ENCODE results near the gene TCERG1L. TPM values are rescaled to one million over a fixed set of nuclear protein-coding genes. Genes with fewer than 3 reads are reported as not detected.
"Not testable (repeated sequence)": the region's sequence is repeated elsewhere in the genome, so short reads cannot be mapped to it uniquely, and the experiment has no call there.

TCERG1L gene
- total RNA-seq, 1 donor from 2014 or later = 0.05 TPM

DNA sequence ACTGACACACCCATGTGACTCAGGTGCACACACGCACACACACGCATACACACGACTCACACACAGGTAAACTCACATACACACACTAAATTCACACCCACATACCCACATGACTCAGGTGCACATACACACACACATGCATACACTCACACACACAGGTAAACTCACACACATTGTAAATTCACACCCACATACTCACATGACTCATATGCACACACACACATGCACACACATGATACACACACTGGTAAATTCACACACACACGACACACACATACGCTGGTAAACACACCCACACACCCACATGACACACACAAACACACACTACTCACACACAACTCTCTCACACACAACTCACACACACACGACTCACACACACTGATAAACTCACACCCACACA, 63.6 kb downstream of the TCERG1L start:
- H3K27me3 Mint-ChIP-seq (ENCODE audit: insufficient read depth) = peaks cover 2% of the 10 kb centered on the region
- DNase-seq (ENCODE audit: low spot score) = no peak
- intact Hi-C loops (cut with micrococcal nuclease) = no loop called here
- H3K36me3 Mint-ChIP-seq (ENCODE audit: low read depth) = no peaks in the 10 kb centered on the region
- no peaks in the 10 kb centered on the region for H3K4me1 Mint-ChIP-seq (ENCODE audit: low read depth)
- H3K27ac Mint-ChIP-seq = no peak overlapping the region
- no peak overlapping the region for H3K4me3 Mint-ChIP-seq
- no peaks in the 10 kb centered on the region for H3K9me3 Mint-ChIP-seq

DNA sequence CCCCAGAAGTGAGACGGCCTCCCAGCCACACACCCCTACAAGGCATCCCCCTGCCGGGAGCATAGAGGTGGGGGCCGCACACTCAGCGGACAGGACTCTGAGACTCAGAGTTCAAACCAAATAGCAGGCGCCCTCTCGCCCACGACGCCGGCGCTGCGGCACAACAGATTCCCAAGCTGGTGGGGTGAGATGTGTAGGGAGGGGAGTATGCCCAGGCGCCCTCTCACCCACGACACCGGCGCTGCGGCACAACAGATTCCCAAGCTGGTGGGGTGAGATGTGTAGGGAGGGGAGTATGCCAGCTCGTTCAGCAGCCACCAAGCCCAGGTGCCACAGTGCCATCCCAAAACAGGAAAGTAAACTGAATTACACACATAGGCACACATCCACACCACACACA, 64.7 kb downstream of the TCERG1L start:
- no peaks in the 10 kb centered on the region for H3K4me1 Mint-ChIP-seq (ENCODE audit: low read depth)
- intact Hi-C loops (cut with micrococcal nuclease) = no loop called here
- no peak overlapping the region for H3K27ac Mint-ChIP-seq
- no peak overlapping the region for H3K4me3 Mint-ChIP-seq
- peaks cover 2% of the 10 kb centered on the region for H3K27me3 Mint-ChIP-seq (ENCODE audit: insufficient read depth)
- no peak for DNase-seq (ENCODE audit: low spot score)
- H3K9me3 Mint-ChIP-seq = no peaks in the 10 kb centered on the region
- H3K36me3 Mint-ChIP-seq (ENCODE audit: low read depth) = no peaks in the 10 kb centered on the region

DNA sequence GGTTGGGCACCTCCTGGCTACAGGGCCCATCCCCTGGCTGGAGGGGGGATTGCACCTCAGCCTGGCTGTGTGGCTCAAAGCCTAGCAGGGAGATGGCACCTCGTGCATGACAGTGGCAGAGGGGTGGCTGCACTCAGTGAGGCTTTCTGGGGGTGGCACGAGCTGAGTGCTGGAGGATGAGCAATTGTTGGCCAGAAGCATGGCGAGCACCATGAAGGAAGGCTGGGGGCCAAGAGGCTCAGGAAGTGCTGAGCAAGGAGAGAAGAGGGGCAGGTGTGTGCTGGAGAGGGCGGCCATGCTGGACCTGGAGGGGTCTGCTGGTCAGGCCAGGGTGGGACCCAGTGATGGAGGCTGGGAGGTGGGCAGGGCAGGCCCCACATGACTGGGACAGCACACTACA, 65.4 kb downstream of the TCERG1L start:
- no peak overlapping the region for H3K4me3 Mint-ChIP-seq
- DNase-seq (ENCODE audit: low spot score) = no peak
- no peaks in the 10 kb centered on the region for H3K4me1 Mint-ChIP-seq (ENCODE audit: low read depth)
- H3K27ac Mint-ChIP-seq = no peak overlapping the region
- H3K27me3 Mint-ChIP-seq (ENCODE audit: insufficient read depth) = peaks cover 2% of the 10 kb centered on the region
- no peaks in the 10 kb centered on the region for H3K36me3 Mint-ChIP-seq (ENCODE audit: low read depth)
- intact Hi-C loops (cut with micrococcal nuclease) = no loop called here
- H3K9me3 Mint-ChIP-seq = no peaks in the 10 kb centered on the region

DNA sequence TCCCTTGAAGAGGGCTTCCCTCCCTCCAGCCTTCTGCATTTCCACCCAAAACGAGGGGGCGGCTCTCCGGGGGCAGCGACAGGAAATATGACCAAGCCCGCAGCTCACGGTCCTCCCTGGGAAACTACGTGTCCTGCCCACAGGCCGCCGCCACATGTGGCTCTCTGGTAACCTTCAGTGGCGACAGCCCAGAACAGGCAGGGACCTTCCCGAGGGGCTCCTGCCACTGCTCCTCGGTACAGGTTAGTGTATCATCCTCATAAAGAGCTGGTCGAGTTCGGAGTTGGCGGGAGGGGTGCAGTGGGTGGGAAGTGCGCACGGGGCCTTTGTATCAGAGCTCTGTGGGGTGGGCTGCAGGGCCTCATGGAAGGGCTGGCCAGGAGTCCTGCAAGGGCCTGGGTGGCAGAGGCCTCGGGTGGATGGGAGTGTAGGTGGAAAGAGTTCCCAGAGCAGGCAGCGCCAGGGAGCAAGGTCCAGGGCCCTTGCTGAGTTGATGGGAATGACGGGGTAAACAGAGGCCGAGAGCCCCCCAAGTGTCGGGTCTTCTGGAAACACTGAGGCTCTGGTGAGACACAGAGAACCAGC, 66.0 kb downstream of the TCERG1L start:
- Mint-ChIP-seq H3K4me1 (ENCODE audit: low read depth) (no peaks in the 10 kb centered on the region), H3K9me3 (no peaks in the 10 kb centered on the region), H3K4me3 (no peak overlapping the region), H3K36me3 (ENCODE audit: low read depth) (no peaks in the 10 kb centered on the region), H3K27me3 (ENCODE audit: insufficient read depth) (no peaks in the 10 kb centered on the region), H3K27ac (no peak overlapping the region)
- DNase-seq (ENCODE audit: low spot score) = no peak
- intact Hi-C loops (cut with micrococcal nuclease) = no loop called here

DNA sequence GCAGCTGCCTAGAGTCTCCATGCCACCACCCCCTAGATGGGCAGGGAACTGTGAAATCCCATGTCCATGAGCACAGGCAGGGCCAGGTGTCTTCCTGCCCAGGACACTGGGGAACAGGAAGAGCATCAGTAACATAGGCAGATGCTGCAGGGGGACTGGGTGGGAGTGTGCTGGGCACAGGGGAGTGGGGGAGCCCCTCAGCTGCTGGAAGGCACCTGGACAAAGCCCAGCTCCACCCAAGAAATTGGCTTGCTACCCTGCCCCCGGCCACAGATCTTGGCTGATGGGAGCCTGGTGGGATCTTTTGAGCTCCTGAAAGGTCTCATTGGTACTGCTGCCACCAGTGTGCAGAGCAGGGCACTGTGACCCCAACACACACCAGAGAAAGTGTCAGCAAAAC, 66.7 kb downstream of the TCERG1L start:
- Mint-ChIP-seq H3K9me3 (no peaks in the 10 kb centered on the region), H3K36me3 (ENCODE audit: low read depth) (no peaks in the 10 kb centered on the region), H3K27ac (no peak overlapping the region), H3K4me1 (ENCODE audit: low read depth) (no peaks in the 10 kb centered on the region), H3K4me3 (no peak overlapping the region), H3K27me3 (ENCODE audit: insufficient read depth) (no peaks in the 10 kb centered on the region)
- no peak for DNase-seq (ENCODE audit: low spot score)
- intact Hi-C loops (cut with micrococcal nuclease) = no loop called here

DNA sequence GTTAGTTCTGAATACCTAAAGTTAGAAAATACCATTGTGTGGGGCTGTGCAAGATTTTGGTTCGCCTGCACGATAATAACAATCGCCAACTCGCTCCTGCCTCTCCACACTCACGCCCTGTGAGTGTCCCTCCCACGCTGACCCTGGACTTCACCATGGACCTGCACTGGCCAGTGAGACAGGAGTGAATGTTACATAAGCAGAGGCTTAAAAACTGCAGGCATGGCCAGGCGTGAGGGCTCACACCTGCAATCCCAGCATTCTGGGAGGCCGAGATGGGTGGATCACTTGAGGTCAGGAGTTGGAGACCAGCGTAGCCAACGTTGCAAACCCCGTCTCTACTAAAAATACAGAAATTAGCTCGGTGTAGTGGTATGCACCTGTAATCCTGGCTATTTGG, 68.4 kb downstream of the TCERG1L start:
- intact Hi-C loops (cut with micrococcal nuclease) = no loop called here
- no peak overlapping the region for H3K4me3 Mint-ChIP-seq
- H3K27ac Mint-ChIP-seq = no peak overlapping the region
- no peaks in the 10 kb centered on the region for H3K36me3 Mint-ChIP-seq (ENCODE audit: low read depth)
- no peaks in the 10 kb centered on the region for H3K4me1 Mint-ChIP-seq (ENCODE audit: low read depth)
- H3K27me3 Mint-ChIP-seq (ENCODE audit: insufficient read depth) = no peaks in the 10 kb centered on the region
- no peaks in the 10 kb centered on the region for H3K9me3 Mint-ChIP-seq
- no peak for DNase-seq (ENCODE audit: low spot score)

DNA sequence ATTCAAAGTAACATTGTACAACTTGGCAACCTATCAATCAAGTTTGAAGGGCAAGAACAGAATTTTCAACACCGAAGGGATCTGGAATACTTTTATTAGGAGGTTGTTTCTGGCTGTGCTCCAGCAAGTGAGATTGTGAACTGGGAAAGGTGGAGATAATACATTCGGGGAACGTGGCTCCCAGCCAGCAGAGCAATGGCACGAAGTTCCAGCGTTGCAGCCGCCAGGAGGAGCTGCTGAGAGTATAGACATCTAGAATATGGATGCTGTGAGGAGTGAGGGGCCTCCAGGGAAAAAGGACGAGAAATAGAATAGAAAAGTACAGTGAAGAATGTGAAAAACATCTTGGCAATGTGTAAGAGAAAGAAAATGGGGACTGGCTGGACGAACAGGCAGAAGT, 69.5 kb downstream of the TCERG1L start:
- Mint-ChIP-seq H3K9me3 (no peaks in the 10 kb centered on the region), H3K4me3 (no peak overlapping the region), H3K4me1 (ENCODE audit: low read depth) (no peaks in the 10 kb centered on the region), H3K27ac (no peak overlapping the region), H3K36me3 (ENCODE audit: low read depth) (no peaks in the 10 kb centered on the region), H3K27me3 (ENCODE audit: insufficient read depth) (no peaks in the 10 kb centered on the region)
- DNase-seq (ENCODE audit: low spot score) = no peak
- intact Hi-C loops (cut with micrococcal nuclease) = no loop called here

DNA sequence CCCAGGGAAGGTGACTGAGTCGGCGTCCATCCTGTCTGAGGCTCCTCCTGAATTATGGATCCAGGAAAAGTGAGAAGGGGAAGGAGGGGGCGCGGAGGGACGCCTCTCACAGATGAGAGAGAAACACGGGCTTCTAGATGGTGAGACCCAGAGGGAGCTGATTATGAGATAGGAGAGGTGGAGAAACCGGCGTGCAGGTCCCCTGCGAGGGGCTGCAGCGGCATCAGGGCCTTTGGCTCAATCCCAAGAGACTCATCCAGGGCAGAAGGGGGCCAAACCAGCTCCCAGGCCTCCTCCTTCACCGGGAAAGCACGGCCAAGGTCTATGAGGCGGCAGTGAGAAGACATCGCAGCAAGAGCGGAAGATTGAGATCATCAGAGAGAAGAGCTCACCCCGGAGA, 70.8 kb downstream of the TCERG1L start:
- H3K27ac Mint-ChIP-seq = no peak overlapping the region
- H3K27me3 Mint-ChIP-seq (ENCODE audit: insufficient read depth) = no peaks in the 10 kb centered on the region
- no peaks in the 10 kb centered on the region for H3K36me3 Mint-ChIP-seq (ENCODE audit: low read depth)
- intact Hi-C loops (cut with micrococcal nuclease) = no loop called here
- H3K4me3 Mint-ChIP-seq = no peak overlapping the region
- DNase-seq (ENCODE audit: low spot score) = no peak
- no peaks in the 10 kb centered on the region for H3K9me3 Mint-ChIP-seq
- no peaks in the 10 kb centered on the region for H3K4me1 Mint-ChIP-seq (ENCODE audit: low read depth)

DNA sequence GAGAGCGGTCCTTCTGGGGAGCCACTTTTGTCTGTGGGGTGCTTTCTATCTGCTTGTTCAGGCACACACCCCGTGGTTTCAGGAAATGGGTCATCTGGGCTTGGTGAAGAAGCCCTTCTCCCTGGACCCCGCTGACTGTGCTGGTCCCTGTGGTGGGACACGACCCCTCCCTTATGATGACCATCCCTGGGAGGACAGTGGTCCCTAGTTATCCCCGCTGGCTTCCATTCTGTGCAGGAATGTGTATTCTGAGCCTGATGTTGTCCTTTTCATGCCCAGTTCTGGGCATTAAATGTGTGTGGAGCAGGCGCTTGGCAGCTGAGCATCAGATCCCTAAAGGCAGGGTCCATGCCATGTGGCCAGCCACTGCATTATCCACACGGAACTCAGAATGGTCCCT, 71.6 kb downstream of the TCERG1L start:
- Mint-ChIP-seq H3K27me3 (ENCODE audit: insufficient read depth) (no peaks in the 10 kb centered on the region), H3K27ac (no peak overlapping the region), H3K4me1 (ENCODE audit: low read depth) (no peaks in the 10 kb centered on the region), H3K36me3 (ENCODE audit: low read depth) (no peaks in the 10 kb centered on the region), H3K9me3 (no peaks in the 10 kb centered on the region), H3K4me3 (no peak overlapping the region)
- intact Hi-C loops (cut with micrococcal nuclease) = no loop called here
- no peak for DNase-seq (ENCODE audit: low spot score)

DNA sequence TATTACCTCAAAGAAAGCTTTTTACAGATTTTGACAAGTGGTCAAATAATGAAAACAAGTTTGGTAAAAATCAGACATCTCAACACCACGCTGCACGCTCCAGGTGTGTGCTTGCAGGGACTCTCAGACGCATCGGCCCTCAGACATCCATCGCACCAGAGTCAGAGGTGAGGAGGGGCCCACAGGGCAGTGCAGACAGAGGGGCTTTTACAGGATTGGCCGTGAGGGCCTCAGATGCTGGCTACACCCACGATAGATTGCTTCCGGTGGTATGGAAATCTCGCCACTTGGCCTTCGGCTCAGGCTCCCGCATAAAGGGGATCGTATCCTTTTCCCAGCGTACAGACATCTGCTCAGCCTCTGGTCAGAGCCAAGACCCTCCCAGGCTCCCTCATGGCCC, 72.1 kb downstream of the TCERG1L start:
- intact Hi-C loops (cut with micrococcal nuclease) = no loop called here
- Mint-ChIP-seq H3K36me3 (ENCODE audit: low read depth) (no peaks in the 10 kb centered on the region), H3K4me1 (ENCODE audit: low read depth) (no peaks in the 10 kb centered on the region), H3K27me3 (ENCODE audit: insufficient read depth) (no peaks in the 10 kb centered on the region), H3K27ac (no peak overlapping the region), H3K4me3 (no peak overlapping the region), H3K9me3 (no peaks in the 10 kb centered on the region)
- DNase-seq (ENCODE audit: low spot score) = no peak

DNA sequence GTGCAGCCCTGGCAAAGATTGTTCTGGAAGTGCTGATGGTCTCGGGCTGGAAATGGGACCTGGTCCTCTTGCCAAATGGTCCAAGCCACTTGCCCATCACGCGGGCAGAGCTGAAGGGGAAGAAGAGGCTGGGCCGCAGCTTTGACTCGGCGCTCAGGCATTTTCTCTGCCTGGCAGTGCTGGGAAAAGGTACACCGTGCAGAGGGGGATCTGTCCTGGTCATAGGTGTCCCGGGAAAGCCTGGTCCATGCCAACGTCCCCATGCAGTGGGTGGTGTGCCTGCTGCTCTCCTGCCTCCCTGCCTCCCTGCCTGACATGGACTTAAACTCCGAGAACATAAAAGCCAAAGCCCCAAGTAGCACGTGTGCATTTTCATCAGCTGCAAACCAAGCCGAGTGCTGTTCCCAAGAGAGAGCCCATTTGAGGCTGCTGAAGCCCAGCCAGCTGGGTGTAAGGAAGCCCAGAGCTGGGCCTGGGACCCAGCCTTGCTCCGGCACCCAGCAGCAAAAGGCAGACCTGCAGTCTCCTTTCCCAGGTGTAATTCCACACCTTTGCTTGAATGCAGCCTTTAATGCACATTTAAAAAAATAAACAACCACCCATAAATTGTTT, 72.7 kb downstream of the TCERG1L start:
- no peak for DNase-seq (ENCODE audit: low spot score)
- no peaks in the 10 kb centered on the region for H3K9me3 Mint-ChIP-seq
- H3K4me1 Mint-ChIP-seq (ENCODE audit: low read depth) = no peaks in the 10 kb centered on the region
- intact Hi-C loops (cut with micrococcal nuclease) = no loop called here
- no peaks in the 10 kb centered on the region for H3K36me3 Mint-ChIP-seq (ENCODE audit: low read depth)
- no peaks in the 10 kb centered on the region for H3K27me3 Mint-ChIP-seq (ENCODE audit: insufficient read depth)
- H3K4me3 Mint-ChIP-seq = no peak overlapping the region
- H3K27ac Mint-ChIP-seq = no peak overlapping the region

DNA sequence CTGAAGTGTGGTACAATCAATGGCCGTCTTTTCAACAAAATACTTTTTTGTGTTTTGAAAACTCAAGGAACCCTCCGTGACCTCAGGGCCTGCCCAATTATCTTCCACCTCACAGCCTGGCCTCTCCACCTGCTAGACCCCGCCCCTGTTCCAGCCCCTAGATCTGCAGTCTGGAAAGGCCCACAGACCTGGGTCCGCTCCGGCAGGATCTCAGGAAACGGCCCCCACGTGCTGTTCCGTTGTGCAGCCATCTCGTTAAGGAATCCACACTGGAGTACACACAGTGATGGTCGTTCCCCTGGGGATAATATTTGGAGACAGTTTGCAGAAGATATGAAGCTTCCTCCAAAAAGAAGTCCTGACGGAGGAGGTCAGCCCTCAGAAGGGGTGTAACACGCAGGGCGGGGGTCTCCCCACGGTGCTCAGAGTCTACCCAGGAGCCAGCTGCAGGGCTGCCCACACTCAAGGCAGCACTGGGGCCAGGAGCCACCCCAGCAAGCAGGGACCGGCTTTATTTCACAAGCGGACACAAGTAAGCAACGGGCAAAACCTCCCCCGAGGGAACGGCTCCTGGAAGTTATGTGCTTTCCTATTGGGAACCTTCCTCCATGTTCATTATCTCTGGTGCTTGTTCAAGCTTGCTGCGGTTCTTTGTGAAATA, 73.4 kb downstream of the TCERG1L start:
- H3K4me3 Mint-ChIP-seq = no peak overlapping the region
- H3K36me3 Mint-ChIP-seq (ENCODE audit: low read depth) = no peaks in the 10 kb centered on the region
- no peaks in the 10 kb centered on the region for H3K27me3 Mint-ChIP-seq (ENCODE audit: insufficient read depth)
- no peaks in the 10 kb centered on the region for H3K9me3 Mint-ChIP-seq
- no peak for DNase-seq (ENCODE audit: low spot score)
- intact Hi-C loops (cut with micrococcal nuclease) = no loop called here
- H3K27ac Mint-ChIP-seq = no peak overlapping the region
- H3K4me1 Mint-ChIP-seq (ENCODE audit: low read depth) = no peaks in the 10 kb centered on the region

DNA sequence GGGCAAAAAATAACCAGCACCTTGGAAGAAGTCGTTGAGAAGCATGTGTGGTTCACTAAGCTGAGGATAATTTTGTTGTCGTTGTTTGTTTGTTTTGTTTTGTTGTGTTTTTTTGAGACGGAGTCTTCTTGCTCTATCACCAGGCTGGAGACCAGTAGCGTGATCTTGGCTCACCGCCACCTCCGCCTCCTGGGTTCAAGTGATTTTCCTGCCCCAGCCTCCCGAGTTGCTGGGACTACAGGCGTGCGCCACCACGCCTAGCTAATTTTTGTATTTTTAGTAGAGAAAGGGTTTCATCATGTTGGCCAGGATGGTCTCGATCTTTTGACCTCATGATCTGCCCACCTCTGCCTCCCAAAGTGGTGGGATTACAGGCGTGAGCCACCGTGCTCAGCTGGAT, 76.9 kb downstream of the TCERG1L start:
- H3K27ac Mint-ChIP-seq; H3K4me3 Mint-ChIP-seq; H3K36me3 Mint-ChIP-seq (ENCODE audit: low read depth); DNase-seq (ENCODE audit: low spot score); intact Hi-C loops (cut with micrococcal nuclease); H3K4me1 Mint-ChIP-seq (ENCODE audit: low read depth); H3K27me3 Mint-ChIP-seq (ENCODE audit: insufficient read depth); H3K9me3 Mint-ChIP-seq: not testable (repeated sequence)

Measured in activated T-helper 1 cell treated with anti-CD3 and anti-CD28 coated beads, Interleukin-12 subunit alpha, Interleukin-12 subunit beta, Interleukin-2, Interleukin-4 antibody, amounts not matched to agents 30 ng/mL and 10 ng/mL and 1 ng/mL, durations not matched to agents 14 hours and 24 hours and 36 hours (primary cell).